ENCODE results near the gene SNAPC4. TPM values are rescaled to one million over a fixed set of nuclear protein-coding genes. Genes with fewer than 3 reads are reported as not detected.

SNAPC4 gene
- total RNA-seq, 1 experiment from 2014 or later = 29.7 TPM

- Histone ChIP-seq H3K56ac (ENCODE audit: insufficient read length, low read depth, low read length) (no peak overlapping the region), H3K9me3 (ENCODE audit: control insufficient read depth, low read depth, low read length) (no peaks in the 10 kb centered on the region), H3K79me2 (ENCODE audit: insufficient read depth, low read length) (no peaks in the 10 kb centered on the region), H2BK12ac (ENCODE audit: insufficient read length, low read depth, low read length) (no peak overlapping the region), H2BK15ac (ENCODE audit: low read depth, low read length) (no peak overlapping the region), H3K14ac (ENCODE audit: insufficient read depth, low read length) (no peak overlapping the region), H3K9ac (ENCODE audit: extremely low read depth, insufficient read length, low read length) (no peak overlapping the region), H4K8ac (replicated peaks; ENCODE audit: insufficient read length, low read depth, low read length) (no peak overlapping the region), H2AFZ (ENCODE audit: low read length) (no peak overlapping the region), H3K23me2 (ENCODE audit: insufficient read length, low read depth, low read length, poor library complexity, severe bottlenecking) (no peaks in the 10 kb centered on the region), H3T11ph (ENCODE audit: low read length) (no peak overlapping the region), H3K4me1 (ENCODE audit: insufficient read depth, low read length) (no peaks in the 10 kb centered on the region), H2BK120ac (ENCODE audit: low read depth, low read length, poor library complexity, severe bottlenecking) (no peak overlapping the region), H3K79me1 (ENCODE audit: insufficient read depth, low read depth, low read length, poor library complexity, severe bottlenecking) (no peaks in the 10 kb centered on the region), H4K5ac (ENCODE audit: insufficient read length, low read depth, low read length) (no peak overlapping the region), H3K18ac (ENCODE audit: insufficient read length, low read depth, low read length) (no peak overlapping the region), H3K27me3 (ENCODE audit: insufficient read depth, low read length) (no peaks in the 10 kb centered on the region), H2BK20ac (ENCODE audit: low read depth, low read length, poor library complexity, severe bottlenecking) (no peak overlapping the region), H3K4me2 (ENCODE audit: insufficient read depth, insufficient read length, low read length) (no peak overlapping the region), H4K91ac (ENCODE audit: insufficient read length, low read depth, low read length) (no peak overlapping the region), H3K23ac (ENCODE audit: insufficient read length, low read depth, low read length) (no peak overlapping the region), H2AK5ac (ENCODE audit: insufficient read length, low read length) (no peak overlapping the region), H3K4ac (ENCODE audit: low read depth, low read length) (no peak overlapping the region), H3K27ac (ENCODE audit: insufficient read length, low read depth, low read length) (no peak overlapping the region), H4K20me1 (ENCODE audit: control insufficient read depth, insufficient read depth, insufficient read length) (no peaks in the 10 kb centered on the region), H2BK5ac (ENCODE audit: insufficient read length, low read length) (no peak overlapping the region)
- Mint-ChIP-seq H3K27me3 (ENCODE audit: low read depth) (no peaks in the 10 kb centered on the region), H3K36me3 (ENCODE audit: insufficient read depth in 1 of 3, low read depth in 3 of 3) (peaks cover 0 to 3% (median 0%) of the 10 kb centered on the region in 3 experiments; a peak in 1 of 7 replicates), H3K4me1 (no peaks in the 10 kb centered on the region; a peak in 1 of 4 replicates), H3K9me3 (no peaks in the 10 kb centered on the region), H3K27ac (no peak overlapping the region), H3K4me3 (no peak overlapping the region)
- WGBS (ENCODE audit: extremely low coverage, insufficient read length, low lambda C conversion rate) = no CpG with 5 or more reads among the region's 17 CpGs
- no peak for DNase-seq
- TF ChIP-seq CTCF (conservative IDR thresholded peaks at IDR 0.05) = no peak
These were observed 45.3 kb downstream of the SNAPC4 start for GRCh38 chr9:136354592-136355085.
